HepG2 (cell line): ENCODE results near the gene GPC2. TPM values are rescaled to one million over a fixed set of nuclear protein-coding genes. Genes with fewer than 3 reads are reported as not detected.

Source experiments
- ARNT2 ChIP-seq: sonication (generic); formaldehyde crosslinking; IDR thresholded peaks from 2 replicates; pipeline ENCODE4 v1.8.0; 2022; ENCODE audit warnings: mild to moderate bottlenecking, low read depth, missing genetic modification reagents, moderate library complexity
- CSRNP1 ChIP-seq: sonication (generic); formaldehyde crosslinking; IDR thresholded peaks from 2 replicates; pipeline ENCODE4 v1.8.1; 2023; ENCODE audit warnings: mild to moderate bottlenecking, missing genetic modification reagents
- ERF ChIP-seq: IDR thresholded peaks from 2 replicates; pipeline ENCODE4 v1.6.1; 2018; ENCODE audit warnings: missing biosample characterization, missing genetic modification reagents
- FOXP4 ChIP-seq: sonication (generic); formaldehyde crosslinking; IDR thresholded peaks from 2 replicates; pipeline ENCODE4 v1.4.0; 2020; ENCODE audit warnings: missing genetic modification reagents
- GMEB2 ChIP-seq: IDR thresholded peaks from 2 replicates; pipeline ENCODE4 v1.6.1; 2016; ENCODE audit warnings: missing biosample characterization, missing genetic modification reagents, low read depth
- HIVEP1 ChIP-seq: sonication (generic); formaldehyde crosslinking; IDR thresholded peaks from 2 replicates; pipeline ENCODE4 v1.4.0; 2020; ENCODE audit warnings: mild to moderate bottlenecking, missing genetic modification reagents
- HNRNPK ChIP-seq: fragments of 200-400 bp; formaldehyde crosslinking; IDR thresholded peaks from 2 replicates; pipeline ENCODE4 v1.6.1; 2018; ENCODE audit warnings: low read length, low read depth, moderate library complexity, mild to moderate bottlenecking; ENCODE audit not compliant: poor library complexity, severe bottlenecking
- MTA1 ChIP-seq: sonication (generic); formaldehyde crosslinking; IDR thresholded peaks from 2 replicates; pipeline ENCODE4 v1.4.0; 2020; ENCODE audit warnings: missing genetic modification reagents, mild to moderate bottlenecking, borderline replicate concordance
- PHF8 ChIP-seq: sonication (generic); formaldehyde crosslinking; IDR thresholded peaks from 2 replicates; pipeline ENCODE4 v1.5.0; 2020; ENCODE audit warnings: missing genetic modification reagents
- SRSF9 ChIP-seq: fragments of 200-400 bp; formaldehyde crosslinking; IDR thresholded peaks from 2 replicates; pipeline ENCODE4 v1.6.1; 2018; ENCODE audit warnings: borderline replicate concordance, mild to moderate bottlenecking, low read depth, low read length; ENCODE audit not compliant: insufficient read depth, poor library complexity, severe bottlenecking
- TAF15 ChIP-seq: fragments of 200-400 bp; formaldehyde crosslinking; IDR thresholded peaks from one replicate; pipeline ENCODE4 v1.6.1; 2018; ENCODE audit warnings: mild to moderate bottlenecking, low read depth, low read length; ENCODE audit not compliant: poor library complexity, severe bottlenecking
- TFE3 ChIP-seq: IDR thresholded peaks from 2 replicates; pipeline ENCODE4 v1.6.1; 2016
- ZC3H13 ChIP-seq: sonication (generic); formaldehyde crosslinking; IDR thresholded peaks from 2 replicates; pipeline ENCODE4 v1.8.1; 2023; ENCODE audit warnings: mild to moderate bottlenecking, missing genetic modification reagents, moderate library complexity
- ZNF232 ChIP-seq: sonication (generic); formaldehyde crosslinking; IDR thresholded peaks from 2 replicates; pipeline ENCODE4 v1.4.0; 2020; ENCODE audit warnings: missing genetic modification reagents, borderline replicate concordance
- ZSCAN20 ChIP-seq: sonication (generic); formaldehyde crosslinking; IDR thresholded peaks from 2 replicates; pipeline ENCODE4 v1.4.0; 2020; ENCODE audit warnings: missing genetic modification reagents, mild to moderate bottlenecking, borderline replicate concordance
- ZSCAN22 ChIP-seq: sonication (generic); formaldehyde crosslinking; IDR thresholded peaks from 2 replicates; pipeline ENCODE4 v1.4.0; 2020; ENCODE audit warnings: mild to moderate bottlenecking, missing genetic modification reagents
- polyA plus RNA-seq, 8 experiments: library from polyadenylated mRNA; depleted of rRNA in 3 of 8; stranded (reverse) in 7 of 8; unstranded in 1 of 8; fragments of >200 nt; fragmentation: Illumina TruSeq in 4 of 8; extraction: Trizol in 4 of 8; gene quantifications; 2 replicates each; pipeline versions ENCODE4 v1.2.1 to v1.2.3, GENCODE V29; 2011 to 2016; ENCODE audit warnings: low read depth in 4 of 8, missing spikeins in 1 of 8, mixed read lengths in 1 of 8; ENCODE audit not compliant: insufficient read depth in 1 of 8
- total RNA-seq, 5 experiments: library from RNA; depleted of rRNA; stranded (reverse); fragments of >200 nt; fragmentation: Illumina TruSeq; extraction: Trizol; gene quantifications; 2 replicates each; pipeline ENCODE4 v1.2.3, GENCODE V29; 2016; ENCODE audit warnings: low read depth in 1 of 5

The GPC2 gene
- total and polyA plus RNA-seq, 2 of the 13 experiments (the other 11 are each of a cell fraction or from before 2014, with no cell fraction given), result 0.64 to 0.78 TPM

GRCh38 chr7:100126931-100127865 lies 50.0 kb downstream of the GPC2 start, which contains the start of gene MBLAC1 (continued):
- TF ChIP-seq HIVEP1 (CRISPR knock-in tag) (no peak), PHF8 (CRISPR knock-in tag) (peak; percentile 82), TAF15 (peak; percentile 83), SRSF9 (no peak), ZNF232 (CRISPR knock-in tag) (no peak), ZSCAN20 (CRISPR knock-in tag) (peak; percentile 66; the same call in 1 of the 2 replicates), FOXP4 (CRISPR knock-in tag) (no peak), GMEB2 (CRISPR knock-in tag) (peak; percentile 66; the same call in 1 of the 2 replicates), TFE3 (CRISPR knock-in tag) (no peak), ERF (0 out of 2 replicates have a peak, but pooled peaks have one; percentile 51), ZSCAN22 (CRISPR knock-in tag) (no peak), MTA1 (CRISPR knock-in tag) (no peak), CSRNP1 (CRISPR knock-in tag) (no peak; the same call in 1 of the 2 replicates), HNRNPK (peak; percentile 57), ZC3H13 (no peak; the same call in 1 of the 2 replicates), ARNT2 (CRISPR knock-in tag) (0 out of 2 replicates have a peak, but pooled peaks have one; percentile 27)
